NCI-H526 (cell line): ENCODE data around the gene ADGRG1.

Experiments used
- DNase-seq, 2 experiments: peaks; one replicate each; lab custom pipeline; 2025; lab: John Stamatoyannopoulos, UW

ADGRG1 gene

GRCh38 chr16:57648581-57649442 lies 20.4 kb downstream of the ADGRG1 start:
- peak; percentile 33 to 67 for DNase-seq

GRCh38 chr16:57649443-57649751 lies 21.0 kb downstream of the ADGRG1 start:
- no peak for DNase-seq

GRCh38 chr16:57649846-57650245 lies 21.4 kb downstream of the ADGRG1 start:
- no peak for DNase-seq

GRCh38 chr16:57651344-57652333 lies 23.2 kb downstream of the ADGRG1 start:
- no peak for DNase-seq

GRCh38 chr16:57652695-57653471 lies 24.5 kb downstream of the ADGRG1 start:
- DNase-seq = no peak

GRCh38 chr16:57653936-57654335 lies 25.5 kb downstream of the ADGRG1 start:
- DNase-seq = no peak

GRCh38 chr16:57656342-57656955 lies 28.0 kb downstream of the ADGRG1 start:
- no peak for DNase-seq

GRCh38 chr16:57657228-57657627 lies 28.8 kb downstream of the ADGRG1 start:
- no peak for DNase-seq

- no peak for DNase-seq
These were observed 29.9 kb downstream of the ADGRG1 start for GRCh38 chr16:57658130-57658877.

- DNase-seq = no peak
These were observed 30.6 kb downstream of the ADGRG1 start for GRCh38 chr16:57658878-57659674.

- DNase-seq = no peak
These were observed 32.5 kb downstream of the ADGRG1 start for GRCh38 chr16:57660715-57661463.

GRCh38 chr16:57661510-57661909 lies 33.1 kb downstream of the ADGRG1 start:
- DNase-seq = no peak

- no peak for DNase-seq
These were observed 33.8 kb downstream of the ADGRG1 start for GRCh38 chr16:57661936-57662906.

GRCh38 chr16:57663436-57663835 lies 35.0 kb downstream of the ADGRG1 start:
- DNase-seq = no peak

- no peak for DNase-seq
These were observed 35.7 kb downstream of the ADGRG1 start for GRCh38 chr16:57663917-57664661.

- no peak for DNase-seq
These were observed 36.2 kb downstream of the ADGRG1 start for GRCh38 chr16:57664662-57665025.

GRCh38 chr16:57665541-57665940 lies 37.1 kb downstream of the ADGRG1 start:
- no peak for DNase-seq
